ENCODE results near the gene OR1I1. TPM values are rescaled to one million over a fixed set of nuclear protein-coding genes. Genes with fewer than 3 reads are reported as not detected.

OR1I1 gene
- total and polyA plus RNA-seq, 2 of the 4 experiments (the other 2 are of a cell fraction): not detected

DNA sequence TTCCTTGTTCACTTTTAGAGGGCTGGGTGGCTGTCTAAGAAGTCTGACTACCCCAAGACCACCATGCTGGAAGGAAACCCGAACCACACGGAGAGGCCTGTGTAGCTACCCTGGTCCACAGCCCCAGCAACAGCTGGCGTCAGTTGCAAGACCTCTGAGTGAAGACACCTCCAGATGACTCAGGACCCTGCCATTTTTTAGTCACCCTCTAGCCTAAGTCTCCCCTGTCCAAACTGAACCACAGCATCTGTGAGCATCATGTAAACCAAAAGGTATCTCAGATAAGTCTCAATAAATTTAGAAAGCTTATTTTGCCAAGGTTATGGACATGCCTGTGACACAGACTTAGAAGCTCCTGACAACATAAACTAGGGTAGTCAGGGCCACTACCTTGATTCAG is 23.0 kb downstream of the OR1I1 start:
- peaks cover 6% of the 10 kb centered on the region for H3K4me1 ChIP-seq (ENCODE audit: control insufficient read depth, insufficient read depth, low read length)
- ChIA-PET CTCF (interaction anchor here (0.7 kb wide), 1 partner anchor 202 kb away, joined by 3 read pairs; no protein-coding TSS in a partner anchor), POLR2A (ENCODE audit: unreplicated experiment) (no interaction called here)
- H4K91ac ChIP-seq (ENCODE audit: insufficient read depth, low read depth, low read length): no peak overlapping the region
- BruUV-seq (replicated peaks): no TSS peak
- H3K9me1 ChIP-seq (ENCODE audit: insufficient read depth, low read length): no peaks in the 10 kb centered on the region
- no peak overlapping the region for H4K5ac ChIP-seq (ENCODE audit: low read depth, low read length)
- H2BK120ac ChIP-seq (ENCODE audit: low read depth, low read length): no peak overlapping the region
- H2BK15ac ChIP-seq (ENCODE audit: low read depth, low read length): no peak overlapping the region
- dilution Hi-C loops (cut with HindIII; ENCODE audit: low sequenced_read_pairs, unreplicated experiment): no loop called here
- H2AFZ ChIP-seq (replicated peaks; ENCODE audit: low read length, poor library complexity): no peak overlapping the region
- no peak overlapping the region for H3K27ac ChIP-seq (ENCODE audit: insufficient read depth, low read length)
- DNase-seq: no peak
- intact Hi-C loops (cut with micrococcal nuclease): loop anchor here (5.0 to 10.0 kb wide), 2 partner anchors 147 to 270 kb away; partner anchors contain the start of gene AKAP8
- H3K23ac ChIP-seq (ENCODE audit: low read depth, low read length): no peak overlapping the region
- no peak overlapping the region for H2BK5ac ChIP-seq (ENCODE audit: low read depth, low read length, poor library complexity, severe bottlenecking)
- no CpG with 5 or more reads among the region's 3 CpGs for WGBS, 2 experiments (ENCODE audit: extremely low coverage in 2 of 2, insufficient read length in 1 of 2)
- no peak for TF ChIP-seq CEBPB (IDR thresholded peaks at IDR 0.05; ENCODE audit: low read depth, low read length)
- TF ChIP-seq MAFK (IDR thresholded peaks at IDR 0.05; ENCODE audit: low read depth, low read length): no peak
- TF ChIP-seq RCOR1 (IDR thresholded peaks at IDR 0.05; ENCODE audit: insufficient replicate concordance, low read length): no peak
- TF ChIP-seq SMC3 (IDR thresholded peaks at IDR 0.05; ENCODE audit: low read depth, low read length): no peak
- no peak for TF ChIP-seq POLR2A (IDR thresholded peaks at IDR 0.05; ENCODE audit: low read depth, low read length)
- TF ChIP-seq, protein P1, sequence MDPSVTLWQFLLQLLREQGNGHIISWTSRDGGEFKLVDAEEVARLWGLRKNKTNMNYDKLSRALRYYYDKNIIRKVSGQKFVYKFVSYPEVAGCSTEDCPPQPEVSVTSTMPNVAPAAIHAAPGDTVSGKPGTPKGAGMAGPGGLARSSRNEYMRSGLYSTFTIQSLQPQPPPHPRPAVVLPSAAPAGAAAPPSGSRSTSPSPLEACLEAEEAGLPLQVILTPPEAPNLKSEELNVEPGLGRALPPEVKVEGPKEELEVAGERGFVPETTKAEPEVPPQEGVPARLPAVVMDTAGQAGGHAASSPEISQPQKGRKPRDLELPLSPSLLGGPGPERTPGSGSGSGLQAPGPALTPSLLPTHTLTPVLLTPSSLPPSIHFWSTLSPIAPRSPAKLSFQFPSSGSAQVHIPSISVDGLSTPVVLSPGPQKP (IDR thresholded peaks at IDR 0.05; ENCODE audit: borderline replicate concordance, low read depth, low read length): no peak
- no peak for TF ChIP-seq MAZ (IDR thresholded peaks at IDR 0.05; ENCODE audit: borderline replicate concordance, low read depth, low read length)
- no peak for TF ChIP-seq NFE2L2 (IDR thresholded peaks at IDR 0.05; ENCODE audit: low read depth, low read length)
- TF ChIP-seq, protein P2, sequence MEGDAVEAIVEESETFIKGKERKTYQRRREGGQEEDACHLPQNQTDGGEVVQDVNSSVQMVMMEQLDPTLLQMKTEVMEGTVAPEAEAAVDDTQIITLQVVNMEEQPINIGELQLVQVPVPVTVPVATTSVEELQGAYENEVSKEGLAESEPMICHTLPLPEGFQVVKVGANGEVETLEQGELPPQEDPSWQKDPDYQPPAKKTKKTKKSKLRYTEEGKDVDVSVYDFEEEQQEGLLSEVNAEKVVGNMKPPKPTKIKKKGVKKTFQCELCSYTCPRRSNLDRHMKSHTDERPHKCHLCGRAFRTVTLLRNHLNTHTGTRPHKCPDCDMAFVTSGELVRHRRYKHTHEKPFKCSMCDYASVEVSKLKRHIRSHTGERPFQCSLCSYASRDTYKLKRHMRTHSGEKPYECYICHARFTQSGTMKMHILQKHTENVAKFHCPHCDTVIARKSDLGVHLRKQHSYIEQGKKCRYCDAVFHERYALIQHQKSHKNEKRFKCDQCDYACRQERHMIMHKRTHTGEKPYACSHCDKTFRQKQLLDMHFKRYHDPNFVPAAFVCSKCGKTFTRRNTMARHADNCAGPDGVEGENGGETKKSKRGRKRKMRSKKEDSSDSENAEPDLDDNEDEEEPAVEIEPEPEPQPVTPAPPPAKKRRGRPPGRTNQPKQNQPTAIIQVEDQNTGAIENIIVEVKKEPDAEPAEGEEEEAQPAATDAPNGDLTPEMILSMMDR (conservative IDR thresholded peaks at IDR 0.05; ENCODE audit: low read depth, low read length): no peak
- H3K18ac ChIP-seq (ENCODE audit: low read depth, low read length): no peak overlapping the region
- H2AK9ac ChIP-seq (replicated peaks; ENCODE audit: low read depth, low read length, poor library complexity): no peak overlapping the region
- H4K8ac ChIP-seq (ENCODE audit: low read depth in 2 of 2, low read length in 2 of 2): no peak overlapping the region
- ATAC-seq (ENCODE audit: low read depth): no peak
- no peak overlapping the region for H3K4me3 ChIP-seq (ENCODE audit: insufficient read depth, low read depth, low read length)
- H3K4me2 ChIP-seq (ENCODE audit: low read depth, low read length): no peak overlapping the region
- H3K9me3 ChIP-seq (ENCODE audit: control insufficient read depth, insufficient read depth, low read length): peaks cover 11% of the 10 kb centered on the region
- H3K27me3 ChIP-seq (ENCODE audit: control insufficient read depth, insufficient read depth, low read length): no peaks in the 10 kb centered on the region; the same call in 1 of the 2 replicates
- H2AK5ac ChIP-seq (ENCODE audit: low read depth, low read length): no peak overlapping the region
- in situ Hi-C loops (cut with MboI; ENCODE audit: low sequenced_read_pairs): loop anchor here (25.0 kb wide), 1 partner anchor 1082 kb away; the partner anchor contains the start of genes AP1M1 and FAM32A
- H3K79me1 ChIP-seq (ENCODE audit: low read depth in 1 of 2, low read length in 2 of 2): peaks cover 0 to 21% of the 10 kb centered on the region in 2 experiments; a peak in 2 of 4 replicates
- no peak overlapping the region for H3K9ac ChIP-seq (ENCODE audit: low read depth, low read length)
- peaks cover 11% of the 10 kb centered on the region for H3K36me3 ChIP-seq (ENCODE audit: control insufficient read depth, insufficient read depth, low read length)
- H2BK20ac ChIP-seq (ENCODE audit: low read depth, low read length): no peak overlapping the region
- H3K56ac ChIP-seq (ENCODE audit: extremely low read depth, insufficient read depth, low read length): no peak overlapping the region
- peaks cover 12% of the 10 kb centered on the region for H4K20me1 ChIP-seq (ENCODE audit: insufficient read depth, low read length)
- H3K14ac ChIP-seq (replicated peaks; ENCODE audit: low read depth, low read length): no peak overlapping the region
- no peak overlapping the region for H3K4ac ChIP-seq (ENCODE audit: low read depth, low read length)

Measured in IMR-90 (cell line).